Renal cortical epithelial cell (primary cell): ENCODE measurements around the gene LRRFIP1. TPM values are rescaled to one million over a fixed set of nuclear protein-coding genes. Genes with fewer than 3 reads are reported as not detected.
A peak's percentile ranks its signal among the peaks of the same experiment; 100 is the strongest.
"Not testable (repeated sequence)": the region's sequence is repeated elsewhere in the genome, so short reads cannot be mapped to it uniquely, and the experiment has no call there.

Experiments
- DNase-seq: peaks from one replicate; pipeline ENCODE4 v3.0.0-alpha.2; 2011; ENCODE audit warnings: low read depth
- total RNA-seq: library from RNA; depleted of rRNA; stranded (reverse); fragments of >200 nt; gene quantifications from 2 replicates; pipeline ENCODE4 v1.2.3, GENCODE V29; 2014

The LRRFIP1 gene
- total RNA-seq, 1 donor from 2014 or later = 156 TPM

GRCh38 chr2:237682856-237683670, 55.7 kb downstream of the LRRFIP1 start:
- DNase-seq = no peak

- no peak for DNase-seq
Observed at GRCh38 chr2:237685408-237685807, 58.0 kb downstream of the LRRFIP1 start.

- no peak for DNase-seq
Observed at GRCh38 chr2:237686659-237687136, 59.3 kb downstream of the LRRFIP1 start.

GRCh38 chr2:237688081-237688480, 60.7 kb downstream of the LRRFIP1 start:
- no peak for DNase-seq

GRCh38 chr2:237688541-237688940, 61.2 kb downstream of the LRRFIP1 start:
- DNase-seq = not testable (repeated sequence)

GRCh38 chr2:237689336-237690131, 62.1 kb downstream of the LRRFIP1 start:
- DNase-seq = no peak

GRCh38 chr2:237691029-237691907, 63.9 kb downstream of the LRRFIP1 start:
- DNase-seq = no peak

- DNase-seq = no peak
Observed at GRCh38 chr2:237691908-237692600, 64.7 kb downstream of the LRRFIP1 start.

GRCh38 chr2:237692601-237693290, 65.4 kb downstream of the LRRFIP1 start:
- no peak for DNase-seq

GRCh38 chr2:237693291-237693994, 66.1 kb downstream of the LRRFIP1 start:
- peak; percentile 97 for DNase-seq

GRCh38 chr2:237694415-237695194, 67.2 kb downstream of the LRRFIP1 start:
- no peak for DNase-seq

GRCh38 chr2:237695201-237695780, 67.9 kb downstream of the LRRFIP1 start:
- DNase-seq = peak; percentile 92

GRCh38 chr2:237696461-237696860, 69.1 kb downstream of the LRRFIP1 start:
- no peak for DNase-seq

- DNase-seq = no peak
Observed at GRCh38 chr2:237697586-237698357, 70.4 kb downstream of the LRRFIP1 start.

GRCh38 chr2:237698358-237698694, 70.9 kb downstream of the LRRFIP1 start:
- DNase-seq = no peak

- DNase-seq = no peak
Observed at GRCh38 chr2:237699870-237700511, 72.6 kb downstream of the LRRFIP1 start.

- DNase-seq = peak; percentile 93
Observed at GRCh38 chr2:237700512-237701032, 73.2 kb downstream of the LRRFIP1 start.
